Adrenal gland (tissue), 12 donors: ENCODE measurements around the gene SETBP1. TPM values are rescaled to one million over a fixed set of nuclear protein-coding genes. Genes with fewer than 3 reads are reported as not detected.

ENCODE experiments used
- DNase-seq, 7 donors: peaks; one replicate each; pipeline ENCODE4 v3.0.0-alpha.2; 2019 to 2020
- H3K27ac ChIP-seq, 5 donors: fragments of 200-600 bp; sonication (generic) in 4 of 5; 1 replicate in 3 of 5; 2 replicates in 2 of 5; pipeline versions ENCODE4 v1.5.1 to v1.8.0; 2016 to 2020; ENCODE audit warnings: mild to moderate bottlenecking in 1 of 5
- H3K27me3 ChIP-seq: fragments of 200-600 bp; 2 replicates; pipeline ENCODE4 v1.8.0; 2021
- H3K36me3 ChIP-seq, 2 donors: fragments of 200-600 bp; replicated peaks in 1 of 2; 1 replicate in 1 of 2; 2 replicates in 1 of 2; pipeline versions ENCODE4 v1.5.1 to v1.8.0; 2018 to 2022
- H3K4me1 ChIP-seq, 2 donors: fragments of 200-600 bp; replicated peaks in 1 of 2; 1 replicate in 1 of 2; 2 replicates in 1 of 2; pipeline versions ENCODE4 v1.5.1 to v1.8.0; 2018 to 2021
- H3K4me3 ChIP-seq, 4 donors: fragments of 200-600 bp; sonication (generic) in 3 of 4; one replicate each; pipeline ENCODE4 v1.5.1; 2016 to 2018
- H3K9me3 ChIP-seq, 3 donors: fragments of 200-600 bp; sonication (generic) in 1 of 3; replicated peaks in 1 of 3; 1 replicate in 2 of 3; 2 replicates in 1 of 3; pipeline versions ENCODE4 v1.5.1 to v1.8.0; 2016 to 2021
- CTCF ChIP-seq, 6 experiments: fragments of 450-650 bp in 4 of 6; fragments of 200-600 bp in 2 of 6; sonication (generic) in 1 of 6; IDR thresholded peaks; 1 replicate in 5 of 6; 2 replicates in 1 of 6; pipeline versions ENCODE4 v1.5.1 to v1.8.0; 2016 to 2021; ENCODE audit warnings: antibody characterized with exemption in 6 of 6, mild to moderate bottlenecking in 2 of 6, moderate library complexity in 1 of 6
- POLR2A ChIP-seq, 2 donors: fragments of 450-650 bp; IDR thresholded peaks; one replicate each; pipeline ENCODE4 v1.6.1; 2017; ENCODE audit warnings: antibody characterized with exemption in 2 of 2, mild to moderate bottlenecking in 2 of 2, moderate library complexity in 1 of 2
- WGBS, 4 donors: extraction: QIAGEN DNeasy Blood & Tissue Kit in 2 of 4; methylation state at CpG; one replicate each; pipeline versions ENCODE4 v1.1.5 to v1.1.7; 2013 to 2017; 5-methylcytosine and 5-hydroxymethylcytosine counted together
- intact Hi-C, 2 donors: fragments of 100-400 bp; cut with DNase I; formaldehyde crosslinking; loops; one replicate each; pipeline versions ENCODE4 v1.14.1 to v1.15.0; 2022 to 2023
- polyA plus RNA-seq, 3 donors: library from polyadenylated mRNA; stranded (reverse); fragments of 200-250 nt in 2 of 3; fragments of 350-450 nt in 1 of 3; fragmentation: Illumina TruSeq in 1 of 3; extraction: RNeasy Lipid Tissue Mini Kit (QIAGEN cat#74804) in 1 of 3; gene quantifications; one replicate each; pipeline ENCODE4 v1.2.3, GENCODE V29; 2013 to 2014
- total RNA-seq, 9 donors: library from RNA; depleted of rRNA in 4 of 9; stranded (reverse); fragments of >200 nt in 4 of 9; fragments of 120-200 nt in 1 of 9; fragmentation: NEBNext Ultra II Directional in 1 of 9; extraction: Animal tissue kit (Norgen Biotek cat#: 25700) in 1 of 9; gene quantifications; one replicate each; pipeline versions ENCODE4 v1.1.0 to v1.2.4, GENCODE V29; 2013 to 2023
- donor health status: healthy with polysubstance abuse.
- donor health status: Bipolar disorder and iron deficiency.
- donor health status: DM: yes; HTN: yes; CAD: no.
- donor health status: DM: no; HTN: no; CAD: no.
- donor health status: DM: no; HTN: no; CAD: no.
- donor health status: DM: yes; HTN: yes; CAD: no.

The SETBP1 gene
- total and polyA plus RNA-seq, 12 donors: 1.2 to 18.0 (median 9.4) TPM

- Histone ChIP-seq H3K4me1 (no peaks in the 10 kb centered on the region), H3K27ac (no peak overlapping the region), H3K4me3 (no peak overlapping the region), H3K9me3 (no peaks in the 10 kb centered on the region), H3K36me3 (no peaks in the 10 kb centered on the region), H3K27me3 (no peaks in the 10 kb centered on the region)
- WGBS, 4 donors: 75 to 81% (median 78%) methylated on average over 9 of the region's 9 CpGs
- DNase-seq: no peak
- TF ChIP-seq POLR2A (IDR thresholded peaks at IDR 0.05) (no peak), CTCF (IDR thresholded peaks at IDR 0.05) (no peak)
- intact Hi-C loops: no loop called here
These were observed 200.9 kb downstream of the SETBP1 start for GRCh38 chr18:44881461-44882162.

DNA sequence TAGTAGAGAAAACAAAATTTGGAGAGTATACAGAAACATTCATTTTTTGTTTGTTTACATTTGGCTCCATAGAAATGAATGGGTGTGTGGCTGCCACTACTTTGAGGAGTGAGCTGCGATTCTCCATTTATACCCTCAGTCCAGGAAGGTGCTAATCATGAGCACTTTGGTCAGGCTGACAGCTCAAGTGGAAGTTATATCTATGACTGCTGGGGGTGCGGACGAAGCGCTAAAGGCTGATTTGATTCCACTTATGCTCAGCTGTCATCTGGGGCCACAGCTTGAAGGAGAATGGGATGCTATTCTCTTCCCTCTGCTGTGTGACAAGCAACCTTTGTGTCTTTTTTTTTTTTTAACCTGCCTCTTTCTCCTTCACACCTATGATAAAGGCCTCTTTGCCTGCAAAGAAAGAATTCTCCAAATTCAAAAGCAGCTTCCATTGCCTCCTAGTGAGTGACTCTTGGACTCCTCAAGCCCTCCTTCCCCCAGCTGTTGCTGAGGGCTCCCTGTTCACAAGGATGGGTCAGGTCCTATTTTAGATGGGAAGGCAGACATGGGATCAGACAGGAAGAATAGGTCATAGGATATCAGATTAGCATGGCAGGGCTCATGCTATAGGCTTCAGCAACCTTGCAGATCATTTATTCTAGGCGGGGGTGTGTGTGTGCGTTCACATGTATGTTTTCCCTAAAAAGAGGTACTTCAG is 201.6 kb downstream of the SETBP1 start:
- TF ChIP-seq CTCF (IDR thresholded peaks at IDR 0.05) (no peak), POLR2A (IDR thresholded peaks at IDR 0.05) (no peak)
- Histone ChIP-seq H3K36me3 (no peaks in the 10 kb centered on the region), H3K27me3 (no peaks in the 10 kb centered on the region), H3K27ac (no peak overlapping the region), H3K4me1 (no peaks in the 10 kb centered on the region), H3K4me3 (no peak overlapping the region), H3K9me3 (no peaks in the 10 kb centered on the region)
- no peak for DNase-seq
- intact Hi-C loops: no loop called here
- 74 to 87% (median 85%) methylated on average over 6 of the region's 6 CpGs for WGBS, 4 donors

GRCh38 chr18:44883671-44884070 is 203.0 kb downstream of the SETBP1 start:
- Histone ChIP-seq H3K4me1 (no peaks in the 10 kb centered on the region), H3K9me3 (no peaks in the 10 kb centered on the region), H3K36me3 (no peaks in the 10 kb centered on the region), H3K27me3 (no peaks in the 10 kb centered on the region), H3K4me3 (no peak overlapping the region), H3K27ac (no peak overlapping the region)
- DNase-seq: no peak
- TF ChIP-seq POLR2A (IDR thresholded peaks at IDR 0.05) (no peak), CTCF (IDR thresholded peaks at IDR 0.05) (no peak)
- intact Hi-C loops: no loop called here
- 82 to 87% (median 85%) methylated on average over 4 of the region's 4 CpGs for WGBS, 4 donors

DNA sequence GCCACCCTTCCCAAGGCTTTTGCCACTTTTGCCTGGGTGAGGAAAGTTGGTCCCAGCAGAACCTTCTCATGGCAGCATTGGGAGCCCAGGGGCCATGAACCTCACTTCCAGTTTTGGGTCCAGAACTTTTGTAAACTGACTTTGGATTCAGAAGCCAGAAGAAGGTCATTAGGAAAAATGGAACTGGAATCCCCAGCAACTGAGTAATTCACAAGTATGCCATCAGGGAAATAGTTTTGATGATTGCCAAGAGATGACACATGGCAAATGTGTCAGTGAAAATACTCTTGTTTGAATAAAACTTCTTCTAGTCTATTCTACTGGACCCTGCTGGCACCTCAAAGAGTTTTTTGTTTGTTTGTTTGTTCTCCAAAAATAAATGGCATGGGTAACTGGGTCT is 203.7 kb downstream of the SETBP1 start:
- Histone ChIP-seq H3K4me3 (no peak overlapping the region), H3K9me3 (no peaks in the 10 kb centered on the region), H3K36me3 (no peaks in the 10 kb centered on the region), H3K27me3 (no peaks in the 10 kb centered on the region), H3K27ac (no peak overlapping the region), H3K4me1 (no peaks in the 10 kb centered on the region)
- no peak for DNase-seq
- intact Hi-C loops: no loop called here
- no peak for TF ChIP-seq CTCF (IDR thresholded peaks at IDR 0.05)
- TF ChIP-seq POLR2A (IDR thresholded peaks at IDR 0.05): no peak
